NCI-H510A treated with DMSO at 0.1 percent for 48 hours (cell line): ENCODE results near the gene TGM1.
"Not testable (repeated sequence)": the region's sequence is repeated elsewhere in the genome, so short reads cannot be mapped to it uniquely, and the experiment has no call there.

Source experiments
- DNase-seq: peaks from one replicate; lab custom pipeline; 2025; lab: John Stamatoyannopoulos, UW

TGM1 gene

DNA sequence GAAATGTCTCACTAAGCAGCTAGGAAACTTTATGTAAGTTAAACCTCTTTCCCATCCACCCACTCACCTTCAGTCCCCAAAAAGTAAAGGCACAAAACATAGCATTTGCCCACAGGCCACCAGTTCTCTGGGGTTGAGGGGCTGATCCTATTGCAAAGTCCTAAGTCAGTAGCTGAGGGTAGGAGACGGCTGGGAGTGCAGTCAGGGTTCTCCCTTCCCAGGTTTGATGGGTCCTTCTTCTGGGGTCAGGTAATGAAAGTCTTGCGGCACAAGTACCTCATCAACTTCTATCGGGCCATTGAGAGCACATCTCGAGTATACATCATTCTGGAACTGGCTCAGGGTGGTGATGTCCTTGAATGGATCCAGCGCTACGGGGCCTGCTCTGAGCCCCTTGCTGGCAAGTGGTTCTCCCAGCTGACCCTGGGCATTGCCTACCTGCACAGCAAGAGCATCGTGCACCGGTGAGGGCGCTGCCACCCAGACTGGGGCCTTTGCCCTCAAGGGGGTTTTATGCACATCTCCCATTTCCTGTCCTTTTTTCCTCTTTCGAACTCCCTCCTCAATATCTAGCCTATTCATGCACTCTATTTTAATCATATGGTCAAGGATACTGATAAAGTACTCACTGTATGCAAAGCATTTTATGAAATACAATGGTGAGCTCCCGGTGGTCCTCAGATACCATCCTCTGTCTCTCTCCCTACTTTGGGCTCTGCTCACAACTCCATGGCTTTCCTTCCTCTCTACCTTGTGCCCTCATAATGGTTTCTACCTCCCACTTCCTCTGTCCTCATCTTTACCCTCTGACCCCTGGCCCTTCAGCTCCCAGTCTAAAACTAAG, 56.5 kb downstream of the TGM1 start:
- DNase-seq, result no peak

DNA sequence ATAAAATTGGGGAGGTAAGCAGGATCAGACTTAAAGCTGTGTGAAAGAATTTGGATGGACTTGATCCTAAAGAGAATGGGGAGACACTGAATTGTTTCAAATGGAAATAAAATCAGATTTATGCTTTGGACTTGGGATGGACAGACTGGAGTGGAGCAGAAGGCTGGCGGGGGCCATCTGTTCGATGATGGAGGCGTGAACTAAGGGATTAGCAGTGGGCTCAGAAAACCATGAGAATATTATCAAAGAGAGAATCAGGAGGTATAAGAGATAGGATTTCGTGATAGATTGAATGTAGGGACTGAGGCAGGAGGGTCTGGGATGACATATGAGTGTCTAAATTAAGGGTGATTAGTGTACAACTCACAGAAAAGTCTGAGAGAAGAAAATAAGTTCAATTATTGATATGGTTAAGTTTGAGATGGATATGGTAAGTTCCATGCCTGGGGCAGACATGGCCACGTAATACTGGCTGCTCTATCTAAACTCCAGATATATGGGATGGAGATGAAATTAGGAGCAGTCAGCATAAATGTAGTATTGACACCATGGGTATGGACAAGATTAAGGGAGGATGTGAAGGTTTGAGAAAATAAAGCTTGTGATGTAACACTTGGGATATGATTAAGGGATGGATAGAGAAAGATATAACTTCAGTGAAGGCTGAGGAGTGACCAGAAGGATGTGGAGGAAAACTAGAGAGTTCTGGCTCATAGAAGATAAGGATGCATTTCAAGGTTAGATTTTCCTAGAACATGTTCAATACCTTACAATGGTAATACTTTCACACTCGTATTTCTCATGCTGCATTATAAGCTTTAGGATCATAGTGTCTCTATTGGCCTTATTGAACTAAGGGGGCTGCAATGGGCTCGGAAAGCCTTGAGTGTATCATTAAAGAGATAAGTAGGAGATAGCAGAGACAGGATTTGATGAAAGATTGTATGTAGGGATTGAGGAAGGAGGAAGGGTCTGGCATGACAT, 58.5 kb downstream of the TGM1 start:
- DNase-seq, result no peak

- not testable (repeated sequence) for DNase-seq
These were observed 59.6 kb downstream of the TGM1 start for GRCh38 chr14:24203249-24203886.

GRCh38 chr14:24202538-24202937, 60.4 kb downstream of the TGM1 start:
- DNase-seq, result not testable (repeated sequence)
